ENCODE results near the gene DPEP1. TPM values are rescaled to one million over a fixed set of nuclear protein-coding genes. Genes with fewer than 3 reads are reported as not detected.

The DPEP1 gene
- total and polyA plus RNA-seq, 8 donors = 0.23 to 12.3 (median 1.00) TPM; not detected in 2

- no peaks in the 10 kb centered on the region for H3K36me3 ChIP-seq
- peaks cover 0 to 15% (median 10%) of the 10 kb centered on the region in 4 donors for H3K4me1 ChIP-seq
- no peaks in the 10 kb centered on the region for H3K9me3 ChIP-seq
- no peak overlapping the region for H3K27ac ChIP-seq
- no peak overlapping the region for H3K4me3 ChIP-seq
- WGBS, 5 donors = 83 to 91% (median 88%) methylated on average over 16 to 34 of the region's 34 CpGs
- TF ChIP-seq CTCF (IDR thresholded peaks at IDR 0.05) = no peak
- TF ChIP-seq EP300 (IDR thresholded peaks at IDR 0.05) = no peak
- no peak for TF ChIP-seq POLR2A (IDR thresholded peaks at IDR 0.05)
- no peak for TF ChIP-seq POLR2AphosphoS5 (IDR thresholded peaks at IDR 0.05)
- intact Hi-C loops (cut with DNase I; ENCODE audit: low total_unique reads) = no loop called here
- DNase-seq = no peak
- H3K27me3 ChIP-seq = peaks cover 0 to 45% (median 5%) of the 10 kb centered on the region in 3 donors
Measured at GRCh38 chr16:89605186-89605970, 8.1 kb upstream of the DPEP1 start.

DNA sequence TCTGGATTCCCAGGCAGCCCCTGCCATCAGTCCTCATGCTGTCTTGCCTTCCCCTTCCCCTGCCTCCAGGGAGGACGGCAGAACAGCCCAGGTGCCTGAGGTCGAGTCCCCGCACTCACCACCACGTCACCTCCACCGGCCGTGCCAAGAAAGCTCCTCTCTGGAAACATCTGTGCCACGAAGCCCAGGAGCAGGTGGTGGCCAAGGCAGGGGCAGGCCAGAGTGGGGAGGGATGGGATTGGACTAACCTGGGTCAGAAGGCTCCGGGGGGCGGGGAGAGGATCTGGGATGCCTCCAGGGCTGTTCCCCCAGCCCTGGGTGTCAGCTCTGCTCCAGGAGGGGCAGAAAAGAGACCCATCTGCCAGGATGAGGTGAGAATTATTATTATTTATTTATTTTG is 7.4 kb upstream of the DPEP1 start:
- Histone ChIP-seq H3K36me3 (no peaks in the 10 kb centered on the region), H3K9me3 (no peaks in the 10 kb centered on the region), H3K4me3 (no peak overlapping the region), H3K4me1 (peaks cover 0 to 15% (median 10%) of the 10 kb centered on the region in 4 donors), H3K27ac (no peak overlapping the region), H3K27me3 (peaks cover 0 to 45% (median 5%) of the 10 kb centered on the region in 3 donors)
- DNase-seq = no peak
- intact Hi-C loops (cut with DNase I; ENCODE audit: low total_unique reads) = no loop called here
- TF ChIP-seq POLR2AphosphoS5 (IDR thresholded peaks at IDR 0.05) (no peak), EP300 (IDR thresholded peaks at IDR 0.05) (no peak), POLR2A (IDR thresholded peaks at IDR 0.05) (no peak), CTCF (IDR thresholded peaks at IDR 0.05) (no peak)
- WGBS, 5 donors = 79 to 98% (median 88%) methylated on average over 4 to 9 of the region's 9 CpGs

GRCh38 chr16:89607453-89607852 is 6.0 kb upstream of the DPEP1 start:
- 39 to 61% (median 46%) methylated on average over 9 of the region's 9 CpGs for WGBS, 5 donors

More at GRCh38 chr16:89607453-89607852, 6.0 kb upstream of the DPEP1 start:
- H3K4me1 ChIP-seq = peaks cover 0 to 8% (median 6%) of the 10 kb centered on the region in 4 donors
- no peak overlapping the region for H3K27ac ChIP-seq
- no peak for DNase-seq
- TF ChIP-seq EP300 (IDR thresholded peaks at IDR 0.05) (no peak), POLR2A (IDR thresholded peaks at IDR 0.05) (no peak), POLR2AphosphoS5 (IDR thresholded peaks at IDR 0.05) (no peak), CTCF (IDR thresholded peaks at IDR 0.05) (no peak)
- H3K9me3 ChIP-seq = no peaks in the 10 kb centered on the region
- intact Hi-C loops (cut with DNase I; ENCODE audit: low total_unique reads) = no loop called here
- no peaks in the 10 kb centered on the region for H3K36me3 ChIP-seq
- H3K4me3 ChIP-seq = no peak overlapping the region
- peaks cover 0 to 48% (median 5%) of the 10 kb centered on the region in 3 donors for H3K27me3 ChIP-seq
